GM19468 (cell line): ENCODE results near the gene TRIM22.
"Not testable (repeated sequence)": the region's sequence is repeated elsewhere in the genome, so short reads cannot be mapped to it uniquely, and the experiment has no call there.

ENCODE experiments used
- ATAC-seq: cut with Tn5 transposase; IDR thresholded peaks from one replicate; pipeline ENCODE4 v1.9.1; 2021; ENCODE audit warnings: mild to moderate bottlenecking, moderate library complexity, moderate number of reproducible peaks; ENCODE audit not compliant: unreplicated experiment; ENCODE audit errors: extremely low read depth

Gene TRIM22, protein sequence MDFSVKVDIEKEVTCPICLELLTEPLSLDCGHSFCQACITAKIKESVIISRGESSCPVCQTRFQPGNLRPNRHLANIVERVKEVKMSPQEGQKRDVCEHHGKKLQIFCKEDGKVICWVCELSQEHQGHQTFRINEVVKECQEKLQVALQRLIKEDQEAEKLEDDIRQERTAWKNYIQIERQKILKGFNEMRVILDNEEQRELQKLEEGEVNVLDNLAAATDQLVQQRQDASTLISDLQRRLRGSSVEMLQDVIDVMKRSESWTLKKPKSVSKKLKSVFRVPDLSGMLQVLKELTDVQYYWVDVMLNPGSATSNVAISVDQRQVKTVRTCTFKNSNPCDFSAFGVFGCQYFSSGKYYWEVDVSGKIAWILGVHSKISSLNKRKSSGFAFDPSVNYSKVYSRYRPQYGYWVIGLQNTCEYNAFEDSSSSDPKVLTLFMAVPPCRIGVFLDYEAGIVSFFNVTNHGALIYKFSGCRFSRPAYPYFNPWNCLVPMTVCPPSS

DNA sequence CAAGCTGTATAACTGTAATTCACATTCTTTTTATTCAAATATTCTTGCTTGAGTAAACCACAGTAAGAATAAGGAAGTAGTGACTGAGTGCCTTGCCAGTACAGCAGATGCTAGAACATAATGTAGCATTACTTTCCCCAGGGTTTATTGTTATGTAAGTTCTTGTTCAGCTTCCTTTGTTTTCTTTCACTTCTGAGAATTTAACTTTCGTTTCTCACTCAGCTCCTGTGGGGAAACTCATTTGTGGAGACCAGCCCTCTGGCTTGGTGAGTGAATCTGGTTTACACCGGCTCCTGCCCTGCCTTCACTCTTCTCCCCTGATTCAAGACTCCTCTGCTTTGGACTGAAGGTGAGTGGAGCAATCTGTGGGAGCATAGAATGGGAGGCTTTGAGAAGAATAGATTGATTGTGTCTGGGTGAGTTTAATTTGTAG is at the start of gene TRIM22:
Gene TRIM22 (plus strand): TSS at position 240 of the 433 bp plus-strand sequence. CDS start 6,443 bp downstream, outside the sequence.
- peak; percentile 82 for ATAC-seq

DNA sequence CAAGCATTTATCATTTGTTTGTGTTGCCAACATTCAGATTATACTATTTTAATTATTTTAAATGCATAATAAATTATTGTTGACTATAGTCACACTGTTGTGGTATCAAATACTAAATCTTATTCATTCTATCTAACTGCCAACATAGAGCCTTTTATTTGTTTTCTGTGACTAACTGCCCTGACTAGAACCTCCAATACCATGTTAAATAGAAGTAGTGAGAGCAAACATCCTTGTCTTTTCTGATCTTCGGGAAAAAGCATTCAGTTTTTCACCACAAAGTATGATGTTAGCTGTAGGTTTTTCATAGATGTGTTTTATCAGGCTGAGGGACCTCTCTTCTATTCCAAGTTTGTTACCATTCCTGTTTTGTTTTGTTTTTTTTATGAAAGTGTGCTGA is 49.6 kb upstream of the TRIM22 start:
- no peak for ATAC-seq

- ATAC-seq: no peak
These were observed 46.0 kb upstream of the TRIM22 start for GRCh38 chr11:5643585-5643984.

DNA sequence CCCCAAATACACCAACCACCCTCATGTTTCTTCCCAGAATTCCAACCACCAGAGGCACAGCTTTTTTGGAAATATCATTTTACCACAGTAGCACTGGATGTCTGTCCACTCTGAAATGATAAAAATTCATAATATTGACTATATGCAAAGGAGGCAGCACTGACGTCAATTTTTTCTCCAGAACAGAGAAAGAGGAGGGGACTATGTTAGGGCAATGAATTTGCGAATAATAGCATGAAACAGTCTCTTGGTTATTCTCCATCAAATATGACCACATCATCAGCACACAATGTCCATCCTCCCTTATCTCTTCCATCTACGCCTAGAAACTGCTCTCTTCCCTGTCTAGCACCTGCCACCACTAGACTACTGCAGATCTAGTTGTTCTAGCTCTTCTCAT is 43.5 kb upstream of the TRIM22 start:
- ATAC-seq: no peak

DNA sequence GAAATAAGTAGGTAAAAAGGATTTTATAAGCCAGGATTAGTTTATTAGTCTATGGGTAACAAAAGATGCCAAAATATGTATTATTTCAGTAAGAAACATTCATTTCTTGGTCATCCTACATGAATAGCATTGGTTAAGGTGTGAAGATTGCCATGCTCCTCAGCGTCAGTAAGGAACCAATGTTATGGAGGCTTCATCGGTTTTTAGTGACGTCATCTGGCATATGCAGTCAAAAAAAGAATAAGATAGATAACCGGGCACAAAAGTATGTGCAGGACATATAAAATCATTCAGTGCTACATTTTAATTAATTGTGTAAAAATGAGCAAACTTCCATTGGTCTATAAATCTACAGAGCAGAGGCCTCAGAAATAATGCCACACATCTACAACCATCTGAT is 34.1 kb upstream of the TRIM22 start:
- no peak for ATAC-seq

DNA sequence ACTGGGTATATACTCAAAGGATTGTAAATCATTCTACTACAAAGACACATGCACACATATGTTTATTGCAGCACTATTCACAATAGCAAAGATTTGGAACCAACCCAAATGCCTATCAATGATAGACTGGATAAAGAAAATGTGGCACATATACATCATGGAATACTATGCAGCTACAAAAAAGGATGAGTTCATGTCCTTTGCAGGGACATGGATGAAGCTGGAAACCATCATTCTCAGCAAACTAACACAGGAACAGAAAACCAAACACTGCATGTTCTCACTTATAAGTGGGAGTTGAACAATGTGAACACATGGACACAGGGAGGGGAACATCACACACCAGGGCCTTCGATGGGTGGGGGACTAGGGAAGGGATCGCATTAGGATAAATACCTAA is 32.6 kb upstream of the TRIM22 start:
- not testable (repeated sequence) for ATAC-seq

- no peak for ATAC-seq
These were observed 31.3 kb upstream of the TRIM22 start for GRCh38 chr11:5658318-5658717.

GRCh38 chr11:5663511-5663910 is 26.1 kb upstream of the TRIM22 start:
- no peak for ATAC-seq

GRCh38 chr11:5665051-5665570 is 24.5 kb upstream of the TRIM22 start:
- ATAC-seq: no peak

- no peak for ATAC-seq
These were observed 23.7 kb upstream of the TRIM22 start for GRCh38 chr11:5665746-5666401.

GRCh38 chr11:5666402-5666793 is 23.2 kb upstream of the TRIM22 start:
- ATAC-seq: no peak

DNA sequence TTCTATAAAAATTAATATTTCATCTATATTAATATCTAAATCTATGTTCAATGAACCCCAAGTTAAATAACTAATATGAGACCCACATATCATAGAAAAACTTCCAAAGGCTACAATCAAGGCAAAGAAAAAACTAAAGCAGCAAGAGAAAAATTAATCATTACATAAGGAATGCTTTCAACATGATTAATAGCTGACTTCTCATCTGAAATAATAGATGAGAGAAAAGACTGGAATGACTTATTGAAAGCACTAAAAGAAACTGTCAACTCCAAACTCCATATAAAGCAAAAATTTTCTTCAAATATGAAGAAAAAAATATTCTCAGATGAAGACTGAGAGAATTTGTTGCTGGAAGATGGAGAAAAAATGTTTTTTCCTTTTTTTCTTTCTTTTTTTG is 17.8 kb upstream of the TRIM22 start:
- no peak for ATAC-seq

DNA sequence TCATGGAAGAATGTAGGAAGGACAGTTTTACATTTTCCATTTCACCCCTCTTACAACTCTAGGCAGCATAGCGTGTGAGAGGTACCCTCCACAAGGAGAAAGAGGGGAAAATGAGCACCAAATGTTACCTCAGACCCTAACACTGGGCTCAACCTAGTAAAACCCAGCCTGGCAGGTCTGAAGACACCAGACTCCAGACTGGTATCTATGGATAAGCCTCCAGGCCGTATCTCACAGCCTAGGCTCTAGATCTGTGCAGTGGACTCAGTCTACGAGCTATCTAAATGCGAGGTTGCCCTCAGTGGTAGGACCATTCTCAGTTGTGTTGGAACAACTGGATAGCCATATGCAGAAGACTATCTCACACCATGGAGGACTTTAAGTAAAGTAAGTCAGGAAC is 15.2 kb upstream of the TRIM22 start:
- no peak for ATAC-seq

DNA sequence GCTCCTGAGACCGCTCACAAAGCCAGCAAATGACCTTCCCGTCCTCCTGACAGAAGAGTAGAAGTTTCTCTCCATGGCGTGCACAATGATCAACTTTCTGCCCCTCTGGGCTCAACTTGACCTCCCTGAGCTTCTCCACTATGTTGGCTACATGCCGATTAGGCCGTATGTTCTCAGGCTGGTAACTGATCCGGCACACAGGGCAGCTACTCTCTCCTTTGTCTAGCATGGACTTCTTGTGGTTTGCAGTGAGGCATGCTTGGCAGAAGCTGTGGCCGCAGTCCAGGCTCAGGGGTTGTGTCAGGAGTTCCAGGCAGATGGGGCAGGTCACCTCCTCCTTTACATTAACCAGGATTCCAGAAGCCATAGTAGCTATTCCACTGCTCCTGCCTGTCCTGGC is 9.8 kb upstream of the TRIM22 start:
- ATAC-seq: no peak

- not testable (repeated sequence) for ATAC-seq
These were observed 6.6 kb upstream of the TRIM22 start for GRCh38 chr11:5682890-5683441.

DNA sequence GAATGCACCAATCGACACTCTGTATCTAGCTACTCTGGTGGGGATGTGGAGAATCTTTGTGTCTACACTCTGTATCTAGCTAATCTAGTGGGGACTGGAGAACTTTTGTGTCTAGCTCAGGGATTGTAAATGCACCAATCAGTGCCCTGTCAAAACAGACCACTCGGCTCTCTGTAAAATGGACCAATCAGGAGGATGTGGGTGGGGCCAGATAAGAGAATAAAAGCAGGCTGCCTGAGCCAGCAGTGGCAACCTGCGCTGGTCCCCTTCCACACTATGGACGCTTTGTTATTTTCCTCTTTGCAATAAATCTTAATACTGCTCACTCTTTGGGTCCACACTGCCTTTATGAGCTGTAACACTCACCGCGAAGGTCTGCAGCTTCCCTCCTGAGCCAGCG is 6.0 kb upstream of the TRIM22 start:
- ATAC-seq: not testable (repeated sequence)

- ATAC-seq: no peak
These were observed 5.4 kb upstream of the TRIM22 start for GRCh38 chr11:5684036-5684645.

DNA sequence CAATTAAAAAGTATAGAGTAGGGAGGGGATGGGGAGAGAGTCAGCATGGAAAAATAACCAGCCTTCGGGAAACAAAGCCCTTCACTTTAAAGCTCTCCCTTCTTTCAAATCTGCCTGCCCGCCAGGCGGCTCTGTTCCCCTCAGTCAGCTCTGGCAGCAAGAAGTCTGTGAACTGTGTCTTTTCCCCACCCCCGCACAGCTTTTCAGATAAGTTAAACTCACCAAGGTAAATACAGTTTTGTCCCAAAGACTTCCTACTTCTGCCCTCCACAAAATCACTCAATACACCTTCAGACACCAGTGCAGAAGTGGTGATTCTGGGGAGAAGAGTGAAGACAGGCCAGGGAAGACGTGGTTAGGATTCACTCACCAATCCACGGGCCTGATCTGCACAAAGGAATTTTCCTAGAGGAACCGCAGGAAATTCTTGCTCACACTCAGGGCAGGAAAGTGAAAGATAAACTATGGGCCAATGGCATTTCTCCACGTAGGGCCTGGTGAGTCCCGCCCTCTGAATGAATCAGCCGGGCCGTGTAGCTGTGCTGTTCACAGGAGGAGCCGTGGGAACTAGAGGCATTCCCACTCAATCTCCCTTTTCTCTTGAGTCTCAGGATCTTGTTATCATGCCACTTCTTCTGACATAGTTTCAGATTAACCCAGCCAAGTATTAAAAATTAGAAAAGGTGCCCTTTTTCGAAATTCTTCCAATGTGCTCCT is 4.8 kb upstream of the TRIM22 start, which contains the start of gene TRIM5:
Gene TRIM5 (minus strand): TSS at position 429 of the 717 bp plus-strand sequence. CDS start 4,897 bp downstream, outside the sequence.
- ATAC-seq: peak; percentile 40

GRCh38 chr11:5686426-5686825 is 3.2 kb upstream of the TRIM22 start:
- ATAC-seq: no peak

DNA sequence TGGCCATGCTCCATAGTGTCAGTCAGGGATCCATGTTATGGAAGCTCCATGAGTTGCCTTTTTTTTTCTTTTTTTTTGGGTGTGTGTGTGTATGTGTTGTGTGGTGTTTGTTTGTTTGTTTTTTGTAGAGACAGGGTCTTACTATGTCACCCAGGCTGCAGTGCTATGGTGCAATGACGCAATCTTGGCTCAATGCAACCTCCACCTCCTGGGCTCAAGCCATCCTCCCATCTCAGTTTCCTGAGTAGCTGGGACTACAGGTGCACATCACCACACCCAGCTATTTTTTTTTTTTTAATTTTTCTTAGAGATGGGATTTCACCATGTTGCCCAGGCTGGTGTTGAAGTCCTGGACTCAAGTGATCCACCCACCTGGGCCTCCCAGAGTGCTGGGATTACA is 1.1 kb upstream of the TRIM22 start:
- no peak for ATAC-seq
